GM18498 (cell line): Measurements from ENCODE around the gene KRTAP17-1.
"Not testable (repeated sequence)": the region's sequence is repeated elsewhere in the genome, so short reads cannot be mapped to it uniquely, and the experiment has no call there.

Experiments used
- ATAC-seq: cut with Tn5 transposase; IDR thresholded peaks from one replicate; pipeline ENCODE4 v1.9.1; 2021; ENCODE audit warnings: mild to moderate bottlenecking, moderate library complexity; ENCODE audit not compliant: unreplicated experiment

KRTAP17-1 gene

DNA sequence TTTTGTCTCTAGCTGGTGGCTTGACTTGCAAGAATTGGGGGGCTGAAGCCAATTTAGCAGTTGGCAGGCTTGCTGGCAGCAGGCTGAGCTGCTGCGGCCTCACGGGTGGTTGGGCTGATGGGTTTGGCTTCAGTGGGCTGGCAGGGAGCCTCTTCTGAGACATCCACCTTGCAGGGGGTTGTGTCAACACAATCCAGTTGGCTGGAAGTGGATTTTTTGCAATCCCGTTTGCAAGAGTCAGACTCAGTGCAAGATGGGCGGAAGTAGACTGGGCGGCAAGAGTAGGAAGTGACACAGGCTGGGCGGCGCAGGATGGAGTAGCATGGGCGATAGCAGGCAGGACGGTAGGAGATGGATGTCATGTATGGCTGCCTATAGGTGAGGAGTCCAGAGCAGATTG is 7.9 kb downstream of the KRTAP17-1 start:
- no peak for ATAC-seq

- no peak for ATAC-seq
Measured at GRCh38 chr17:41304091-41304490, 11.4 kb downstream of the KRTAP17-1 start.

DNA sequence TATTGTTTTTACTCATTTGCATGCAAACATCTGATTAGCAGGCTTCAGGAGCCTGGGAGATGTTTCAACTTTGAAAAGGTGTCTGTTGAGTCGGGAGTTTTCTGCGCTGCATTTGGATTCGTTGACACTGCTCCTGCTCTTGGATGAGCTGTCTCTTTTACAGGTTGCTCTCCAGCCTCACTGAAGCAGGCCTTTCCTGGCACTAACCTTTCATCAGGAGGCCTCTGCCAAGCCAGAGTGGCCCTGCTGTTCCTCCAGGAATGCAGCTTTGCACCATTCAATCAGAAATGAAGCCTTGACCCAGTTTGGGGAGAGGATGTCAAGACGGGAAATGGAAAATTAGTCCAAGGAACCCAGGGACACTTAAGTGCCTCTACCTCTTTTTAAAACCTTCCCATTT is 12.5 kb downstream of the KRTAP17-1 start:
- no peak for ATAC-seq

- no peak for ATAC-seq
Measured at GRCh38 chr17:41301916-41302901, 13.3 kb downstream of the KRTAP17-1 start, which contains the start of gene KRTAP29-1. TSS of gene KRTAP29-1 (minus strand) at chr17:41302851. CDS start at chr17:41302851, 0 bp downstream.

DNA sequence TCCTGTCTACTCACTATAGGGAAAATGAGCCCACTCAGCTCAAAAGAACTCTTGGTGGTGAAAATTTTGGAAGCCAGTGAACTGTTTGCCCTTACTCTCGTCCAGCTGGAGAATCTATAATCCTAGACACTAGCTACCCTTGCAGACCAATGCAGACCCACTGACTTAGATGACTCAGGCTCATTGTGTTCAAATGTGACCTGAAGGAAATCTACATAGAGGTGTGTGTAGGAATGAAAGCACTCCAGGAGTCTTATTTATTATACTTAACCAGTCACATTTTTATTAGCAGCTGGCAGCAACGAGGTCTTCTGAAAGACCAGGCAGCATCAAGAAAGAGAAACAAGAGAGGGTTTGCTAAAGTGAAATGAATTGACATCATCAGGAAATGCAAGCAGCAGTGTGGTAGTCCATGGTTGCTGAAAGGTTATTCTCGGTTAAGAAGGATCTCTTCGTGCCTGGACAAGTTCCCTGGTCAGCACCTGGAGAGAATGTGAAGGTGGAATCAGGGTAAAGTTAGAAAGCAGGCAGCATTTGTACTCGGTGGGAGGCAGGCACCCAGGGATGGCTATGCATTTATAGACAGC is 14.2 kb downstream of the KRTAP17-1 start:
- ATAC-seq, result no peak

GRCh38 chr17:41298458-41299135 is 16.9 kb downstream of the KRTAP17-1 start:
- no peak for ATAC-seq

GRCh38 chr17:41296846-41297245 is 18.7 kb downstream of the KRTAP17-1 start:
- ATAC-seq, result no peak

DNA sequence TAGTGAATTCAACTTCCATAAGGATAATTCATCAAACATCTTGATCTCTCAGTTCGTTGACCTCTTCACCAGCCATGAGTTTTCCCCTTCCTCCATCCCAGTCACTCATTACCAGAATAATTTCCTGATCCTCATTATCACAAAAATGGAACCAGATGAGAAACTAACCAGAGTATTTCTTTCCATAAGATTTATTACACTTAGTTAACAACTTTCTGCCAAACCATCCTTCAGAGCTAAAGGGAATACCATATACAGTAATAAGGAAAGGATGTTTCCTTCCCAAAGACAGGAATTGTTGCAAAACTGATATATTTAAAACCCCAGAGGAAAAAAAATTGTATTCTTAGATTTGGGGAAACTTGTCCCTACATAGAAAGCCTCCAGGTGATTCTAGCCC is 21.5 kb downstream of the KRTAP17-1 start:
- ATAC-seq, result no peak

DNA sequence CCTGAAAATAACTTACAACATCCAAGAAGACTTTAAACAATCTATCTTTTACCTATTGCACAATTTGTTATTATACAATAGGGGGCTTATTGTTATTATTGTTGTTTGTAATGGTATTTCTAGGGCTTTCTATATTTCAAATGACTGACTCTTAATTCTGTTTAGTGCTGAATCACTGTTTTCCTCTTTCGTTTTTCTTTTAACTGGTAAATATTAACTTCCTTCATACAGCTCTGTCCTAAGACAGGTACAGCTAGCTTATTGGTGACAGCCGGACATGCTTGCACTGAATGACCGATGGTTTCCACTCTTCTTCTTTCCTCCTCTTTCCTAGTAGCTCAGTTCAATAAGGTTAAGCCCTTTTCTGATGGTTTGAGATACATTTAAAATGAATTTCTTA is 28.5 kb downstream of the KRTAP17-1 start:
- ATAC-seq, result no peak

- no peak for ATAC-seq
Measured at GRCh38 chr17:41284546-41284945, 31.0 kb downstream of the KRTAP17-1 start.

DNA sequence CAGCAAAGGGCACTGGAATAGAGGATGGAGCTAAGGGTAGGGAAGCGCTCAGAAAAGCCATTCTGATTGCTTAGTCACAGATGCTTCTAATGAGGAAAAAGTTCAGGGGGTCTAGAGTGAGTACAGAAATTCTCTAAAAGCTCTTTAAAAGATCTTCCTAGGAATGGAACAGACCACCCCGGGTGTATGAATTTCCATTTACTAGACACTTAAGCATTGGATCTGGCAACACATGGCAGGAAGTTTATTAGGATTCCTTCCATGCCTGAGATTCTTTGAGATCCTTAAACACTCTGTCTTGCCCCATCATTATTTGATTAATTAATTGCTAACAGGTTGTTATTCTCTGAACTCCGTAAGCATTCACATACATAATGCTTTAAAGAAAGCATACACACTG is 31.5 kb downstream of the KRTAP17-1 start:
- ATAC-seq, result no peak

DNA sequence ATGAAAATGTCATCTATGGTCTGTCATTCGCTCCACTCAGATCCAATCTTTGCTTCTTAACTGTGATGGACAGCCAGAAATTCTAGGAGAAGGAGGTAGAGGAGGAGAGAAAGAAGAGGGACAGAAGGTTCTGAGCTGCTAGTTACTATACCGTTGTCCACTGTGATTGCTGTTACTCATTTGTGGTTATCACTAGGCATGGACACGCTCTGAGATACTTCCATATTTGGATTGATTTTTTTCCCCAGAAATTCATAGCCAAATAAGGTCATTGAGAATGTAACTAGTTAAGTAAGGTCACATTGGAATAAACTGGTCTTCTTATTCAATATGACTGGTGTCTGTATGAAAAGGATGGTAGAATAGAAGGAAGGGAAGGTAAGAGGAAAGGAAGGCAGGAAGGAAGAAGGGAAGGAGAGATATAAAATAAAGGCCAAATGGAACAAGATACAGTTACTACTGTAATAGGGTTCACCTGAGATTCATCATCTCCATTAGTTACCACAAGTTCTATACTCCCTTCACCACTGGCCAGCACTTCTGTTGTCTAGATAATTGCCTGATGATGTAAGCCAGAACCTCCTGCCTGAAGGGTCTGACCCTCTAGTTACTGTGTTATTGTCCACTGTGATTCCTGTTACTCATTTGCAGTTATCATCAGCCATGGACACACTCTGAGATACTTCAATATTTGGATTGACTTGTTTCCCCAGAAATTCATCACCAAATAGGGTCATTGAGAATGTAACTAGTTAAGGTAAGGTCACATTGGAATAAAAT is 37.1 kb downstream of the KRTAP17-1 start:
- no peak for ATAC-seq

DNA sequence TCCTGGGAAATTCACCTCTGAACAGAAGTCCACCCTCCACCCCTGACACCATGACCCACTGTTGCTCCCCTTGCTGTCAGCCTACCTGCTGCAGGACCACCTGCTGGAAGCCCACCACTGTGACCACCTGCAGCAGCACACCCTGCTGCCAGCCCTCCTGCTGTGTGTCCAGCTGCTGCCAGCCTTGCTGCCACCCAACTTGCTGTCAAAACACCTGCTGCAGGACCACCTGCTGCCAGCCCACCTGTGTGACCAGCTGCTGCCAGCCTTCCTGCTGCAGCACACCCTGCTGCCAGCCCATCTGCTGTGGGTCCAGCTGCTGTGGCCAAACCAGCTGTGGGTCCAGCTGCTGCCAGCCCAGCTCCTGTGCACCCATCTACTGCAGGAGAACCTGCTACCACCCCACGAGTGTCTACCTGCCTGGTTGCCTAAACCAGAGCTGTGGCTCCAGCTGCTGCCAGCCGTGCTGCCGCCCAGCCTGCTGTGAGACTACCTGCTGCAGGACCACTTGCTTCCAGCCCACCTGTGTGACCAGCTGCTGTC is 39.8 kb downstream of the KRTAP17-1 start, which contains the start of gene KRTAP9-7:
KRTAP9-7 (plus strand) TSS at position 51 of the 543 bp plus-strand sequence; CDS start at position 51, 0 bp downstream.
- ATAC-seq, result not testable (repeated sequence)

DNA sequence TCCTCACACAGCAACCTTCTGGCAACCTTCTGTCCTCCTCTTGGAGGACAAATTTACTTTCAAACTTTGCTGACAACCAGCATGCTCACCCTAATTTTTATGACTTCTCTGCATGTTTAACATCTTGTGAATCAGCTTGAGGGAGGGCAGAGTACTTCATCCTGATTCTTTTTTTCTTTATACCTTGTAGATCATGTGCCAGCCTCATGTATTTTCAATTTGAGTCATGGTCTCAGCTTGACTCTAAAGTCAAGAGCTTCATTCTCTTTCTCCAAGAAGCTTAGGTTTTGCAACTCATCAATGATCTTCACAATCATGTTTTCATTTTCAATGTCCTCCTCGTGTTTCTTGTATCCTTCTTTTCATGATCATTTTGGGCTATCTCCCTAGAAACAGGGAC is 43.7 kb downstream of the KRTAP17-1 start:
- ATAC-seq, result no peak

GRCh38 chr17:41271323-41271722 is 44.2 kb downstream of the KRTAP17-1 start:
- ATAC-seq, result not testable (repeated sequence)

DNA sequence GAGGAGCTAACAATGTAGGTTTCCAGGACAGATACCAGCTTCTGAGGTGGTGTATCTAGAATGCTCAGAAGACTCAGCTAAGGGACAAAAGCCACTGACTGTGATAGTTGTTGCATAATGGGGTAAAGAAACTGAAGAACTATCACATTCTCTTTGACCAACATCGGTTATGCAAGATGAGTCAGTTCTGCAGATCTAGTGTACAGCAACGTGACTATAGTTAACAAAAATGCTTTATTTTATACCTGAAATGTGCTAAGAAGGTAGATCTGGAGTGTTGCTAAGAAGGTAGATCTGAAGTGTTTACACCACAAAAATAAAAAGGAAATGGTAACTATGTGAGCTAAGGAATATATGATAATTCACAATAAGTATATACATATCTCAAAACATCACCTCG is 47.8 kb downstream of the KRTAP17-1 start:
- no peak for ATAC-seq

DNA sequence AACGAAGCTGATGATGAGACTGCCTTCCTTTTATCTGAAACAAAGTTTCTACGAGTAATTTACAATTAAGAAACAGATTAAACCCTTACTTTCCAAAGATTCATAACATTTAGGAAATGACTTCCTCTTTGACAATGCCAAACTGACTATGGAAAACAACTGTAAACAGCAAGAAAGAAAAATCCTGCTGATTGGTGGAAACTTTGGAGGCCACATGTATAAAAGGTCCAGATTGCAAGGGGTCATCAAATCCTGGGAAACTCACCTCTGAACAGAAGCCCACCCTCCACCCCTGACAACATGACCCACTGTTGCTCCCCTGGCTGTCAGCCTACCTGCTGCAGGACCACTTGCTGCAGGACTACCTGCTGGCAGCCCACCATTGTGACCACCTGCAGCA is 50.4 kb downstream of the KRTAP17-1 start, which contains the start of gene KRTAP9-6:
KRTAP9-6 (plus strand) TSS at position 301 of the 400 bp plus-strand sequence; CDS start at position 301, 0 bp downstream.
- ATAC-seq, result no peak
